ENCODE data around the gene ABCC1. TPM values are rescaled to one million over a fixed set of nuclear protein-coding genes. Genes with fewer than 3 reads are reported as not detected.
"Not testable (repeated sequence)": the region's sequence is repeated elsewhere in the genome, so short reads cannot be mapped to it uniquely, and the experiment has no call there.

Gene ABCC1
- total RNA-seq, 3 donors from 2014 or later = 13.8 to 40.0 (median 25.5) TPM

- no peak for TF ChIP-seq CTCF (IDR thresholded peaks at IDR 0.05)
- Histone ChIP-seq H3K4me3 (no peak overlapping the region), H3K4me1 (ENCODE audit: low read depth) (peaks cover 17% of the 10 kb centered on the region), H3K36me3 (ENCODE audit: low read depth) (no peaks in the 10 kb centered on the region), H3K9me3 (no peaks in the 10 kb centered on the region)
- ATAC-seq (no peak), DNase-seq (no peak)
- intact Hi-C loops (cut with DNase I, micrococcal nuclease) = no loop called here
Observed at GRCh38 chr16:15953477-15953876, 4.1 kb downstream of the ABCC1 start.

GRCh38 chr16:15953929-15954813 is 4.8 kb downstream of the ABCC1 start:
- intact Hi-C loops (cut with DNase I, micrococcal nuclease) = no loop called here
- no peaks in the 10 kb centered on the region for H3K9me3 ChIP-seq
- H3K36me3 ChIP-seq (ENCODE audit: low read depth) = no peaks in the 10 kb centered on the region
- ATAC-seq (no peak), DNase-seq (no peak)
- no peak for TF ChIP-seq CTCF (IDR thresholded peaks at IDR 0.05)
- no peak overlapping the region for H3K4me3 ChIP-seq
- peaks cover 11% of the 10 kb centered on the region for H3K4me1 ChIP-seq (ENCODE audit: low read depth)

GRCh38 chr16:15954814-15955151 is 5.4 kb downstream of the ABCC1 start:
- no peak for DNase-seq
- intact Hi-C loops (cut with DNase I, micrococcal nuclease) = no loop called here
- H3K36me3 ChIP-seq (ENCODE audit: low read depth) = no peaks in the 10 kb centered on the region

GRCh38 chr16:15955425-15955824 is 6.0 kb downstream of the ABCC1 start:
- H3K36me3 ChIP-seq (ENCODE audit: low read depth) = no peaks in the 10 kb centered on the region
- H3K4me3 ChIP-seq = no peak overlapping the region
- intact Hi-C loops (cut with DNase I, micrococcal nuclease) = no loop called here
- no peak for TF ChIP-seq CTCF (IDR thresholded peaks at IDR 0.05)
- ATAC-seq (no peak), DNase-seq (no peak)
- no peaks in the 10 kb centered on the region for H3K9me3 ChIP-seq
- peaks cover 8% of the 10 kb centered on the region for H3K4me1 ChIP-seq (ENCODE audit: low read depth)

More at GRCh38 chr16:15954814-15955151, 5.4 kb downstream of the ABCC1 start:
- H3K9me3 ChIP-seq = no peaks in the 10 kb centered on the region
- ATAC-seq = no peak
- H3K4me3 ChIP-seq = no peak overlapping the region
- H3K4me1 ChIP-seq (ENCODE audit: low read depth) = peaks cover 11% of the 10 kb centered on the region
- TF ChIP-seq CTCF (IDR thresholded peaks at IDR 0.05) = no peak

GRCh38 chr16:15956106-15956505 is 6.7 kb downstream of the ABCC1 start:
- H3K36me3 ChIP-seq (ENCODE audit: low read depth); ATAC-seq; H3K4me3 ChIP-seq; DNase-seq; intact Hi-C loops (cut with DNase I, micrococcal nuclease); H3K4me1 ChIP-seq (ENCODE audit: low read depth); H3K9me3 ChIP-seq: not testable (repeated sequence)

- intact Hi-C loops (cut with DNase I, micrococcal nuclease) = no loop called here
- peak; percentile 33 for ATAC-seq
- Histone ChIP-seq H3K4me1 (ENCODE audit: low read depth) (no peaks in the 10 kb centered on the region), H3K36me3 (ENCODE audit: low read depth) (no peaks in the 10 kb centered on the region), H3K9me3 (no peaks in the 10 kb centered on the region), H3K4me3 (no peak overlapping the region)
- no peak for TF ChIP-seq CTCF (IDR thresholded peaks at IDR 0.05)
- no peak for DNase-seq
Observed at GRCh38 chr16:15958703-15959348, 9.4 kb downstream of the ABCC1 start.

All from mucosa of descending colon (tissue), 3 donors.